ENCODE data around the gene NKX2-1.

NKX2-1 gene

DNA sequence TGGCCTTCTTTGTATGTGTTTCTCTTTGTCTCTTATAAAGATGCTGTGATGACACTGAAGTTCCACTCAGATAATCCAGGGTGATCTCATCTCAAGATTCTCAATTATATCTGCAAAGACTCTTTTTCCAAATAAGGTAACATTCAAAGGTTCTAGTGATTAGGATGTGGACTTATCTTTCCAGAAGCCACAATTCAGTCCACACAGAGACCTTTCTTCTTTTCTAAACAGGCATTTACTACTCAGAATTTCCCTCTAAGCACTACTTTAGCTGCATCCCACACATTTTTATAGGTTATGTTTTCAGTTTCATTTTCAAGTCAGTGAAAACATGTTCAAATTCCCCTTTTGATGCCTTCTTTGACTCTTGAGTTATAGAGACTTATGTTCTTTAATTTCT, 9.0 kb upstream of the NKX2-1 start:
- H3K4me3 ChIP-seq (ENCODE audit: insufficient read depth in 1 of 2, low read depth in 1 of 2, low read length in 2 of 2): no peak overlapping the region
- H4K8ac ChIP-seq (ENCODE audit: low read length): no peak overlapping the region
- H2AFZ ChIP-seq (ENCODE audit: low read depth, low read length): no peak overlapping the region
- no peak overlapping the region for H2BK120ac ChIP-seq (ENCODE audit: low read depth, low read length)
- no peak overlapping the region for H4K91ac ChIP-seq (ENCODE audit: low read length)
- no peak overlapping the region for H3K4me2 ChIP-seq (ENCODE audit: low read length, poor library complexity, severe bottlenecking)
- no peak overlapping the region for H3K27ac ChIP-seq (ENCODE audit: low read length, poor library complexity, severe bottlenecking)
- DNase-seq: no peak
- no peak overlapping the region for H2BK12ac ChIP-seq (ENCODE audit: low read length in 2 of 2)
- H2AK5ac ChIP-seq (ENCODE audit: low read length, severe bottlenecking): no peak overlapping the region
- H3K79me1 ChIP-seq (replicated peaks; ENCODE audit: low read length, poor library complexity, severe bottlenecking): no peaks in the 10 kb centered on the region
- no peak overlapping the region for H3K18ac ChIP-seq (ENCODE audit: low read depth in 1 of 2, low read length in 2 of 2)
- no peak overlapping the region for H3K4ac ChIP-seq (ENCODE audit: low read depth in 1 of 2, low read length in 2 of 2)
- H3K4me1 ChIP-seq (ENCODE audit: control insufficient read depth, insufficient read depth, low read depth, low read length): peaks cover 1% of the 10 kb centered on the region
- H2BK15ac ChIP-seq (ENCODE audit: low read depth, poor library complexity, severe bottlenecking): no peak overlapping the region
- H3K9me3 ChIP-seq (ENCODE audit: control insufficient read depth, low read length): peaks cover 8% of the 10 kb centered on the region
- peaks cover 56 to 81% of the 10 kb centered on the region in 2 experiments for H3K27me3 ChIP-seq (ENCODE audit: control insufficient read depth in 1 of 2, insufficient read depth in 1 of 2, low read length in 2 of 2)
- no peak overlapping the region for H3K14ac ChIP-seq (ENCODE audit: low read length in 2 of 2)
- H2BK5ac ChIP-seq (ENCODE audit: low read depth, low read length, poor library complexity, severe bottlenecking): no peak overlapping the region
- no peak overlapping the region for H3K9ac ChIP-seq (ENCODE audit: low read length)
- H3K36me3 ChIP-seq (ENCODE audit: control insufficient read depth in 1 of 2, insufficient read depth in 2 of 2, low read depth in 1 of 2, low read length in 2 of 2): no peaks in the 10 kb centered on the region
- H3K23ac ChIP-seq (ENCODE audit: low read length in 2 of 2): no peak overlapping the region

DNA sequence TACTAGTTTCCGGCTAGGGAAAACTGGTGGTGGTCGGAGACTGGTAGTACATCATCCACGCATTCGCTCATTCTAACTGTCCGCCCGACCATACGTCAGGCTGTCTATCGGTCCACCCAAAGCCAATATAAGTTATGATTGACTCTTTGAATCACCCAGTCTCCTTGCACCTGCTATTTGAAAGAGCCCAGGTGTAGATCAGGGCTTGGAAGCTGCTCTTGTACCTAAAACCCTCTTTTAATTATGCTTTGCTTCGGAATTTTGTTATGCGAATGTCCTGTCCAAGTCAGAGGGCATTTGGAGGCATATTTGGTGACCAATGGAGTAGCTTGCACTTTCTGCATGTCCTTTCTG, 5.7 kb upstream of the NKX2-1 start:
- H3K9ac ChIP-seq (ENCODE audit: low read length): no peak overlapping the region
- H3K18ac ChIP-seq (ENCODE audit: low read depth in 1 of 2, low read length in 2 of 2): no peak overlapping the region
- no peak for DNase-seq
- H2BK120ac ChIP-seq (ENCODE audit: low read depth, low read length): no peak overlapping the region
- 25% methylated on average over 10 of the region's 10 CpGs for WGBS
- no peak overlapping the region for H4K8ac ChIP-seq (ENCODE audit: low read length)
- no peak overlapping the region for H2BK15ac ChIP-seq (ENCODE audit: low read depth, poor library complexity, severe bottlenecking)
- H3K23ac ChIP-seq (ENCODE audit: low read length in 2 of 2): no peak overlapping the region
- H3K14ac ChIP-seq (ENCODE audit: low read length in 2 of 2): no peak overlapping the region
- peaks cover 85 to 89% of the 10 kb centered on the region in 2 experiments for H3K27me3 ChIP-seq (ENCODE audit: control insufficient read depth in 1 of 2, insufficient read depth in 1 of 2, low read length in 2 of 2)
- no peak overlapping the region for H2BK12ac ChIP-seq (ENCODE audit: low read length in 2 of 2)
- no peak overlapping the region for H3K4ac ChIP-seq (ENCODE audit: low read depth in 1 of 2, low read length in 2 of 2)
- H3K4me3 ChIP-seq (ENCODE audit: insufficient read depth in 1 of 2, low read depth in 1 of 2, low read length in 2 of 2): no peak overlapping the region
- H2AK5ac ChIP-seq (ENCODE audit: low read length, severe bottlenecking): no peak overlapping the region
- H2AFZ ChIP-seq (ENCODE audit: low read depth, low read length): no peak overlapping the region
- no peaks in the 10 kb centered on the region for H3K36me3 ChIP-seq (ENCODE audit: control insufficient read depth in 1 of 2, insufficient read depth in 2 of 2, low read depth in 1 of 2, low read length in 2 of 2)
- H3K9me3 ChIP-seq (ENCODE audit: control insufficient read depth, low read length): peaks cover 8% of the 10 kb centered on the region
- H4K91ac ChIP-seq (ENCODE audit: low read length): no peak overlapping the region
- H3K27ac ChIP-seq (ENCODE audit: low read length, poor library complexity, severe bottlenecking): no peak overlapping the region
- H3K4me2 ChIP-seq (ENCODE audit: low read length, poor library complexity, severe bottlenecking): no peak overlapping the region
- no peaks in the 10 kb centered on the region for H3K79me1 ChIP-seq (replicated peaks; ENCODE audit: low read length, poor library complexity, severe bottlenecking)
- H2BK5ac ChIP-seq (ENCODE audit: low read depth, low read length, poor library complexity, severe bottlenecking): no peak overlapping the region
- H3K4me1 ChIP-seq (ENCODE audit: control insufficient read depth, insufficient read depth, low read depth, low read length): peaks cover 10% of the 10 kb centered on the region

DNA sequence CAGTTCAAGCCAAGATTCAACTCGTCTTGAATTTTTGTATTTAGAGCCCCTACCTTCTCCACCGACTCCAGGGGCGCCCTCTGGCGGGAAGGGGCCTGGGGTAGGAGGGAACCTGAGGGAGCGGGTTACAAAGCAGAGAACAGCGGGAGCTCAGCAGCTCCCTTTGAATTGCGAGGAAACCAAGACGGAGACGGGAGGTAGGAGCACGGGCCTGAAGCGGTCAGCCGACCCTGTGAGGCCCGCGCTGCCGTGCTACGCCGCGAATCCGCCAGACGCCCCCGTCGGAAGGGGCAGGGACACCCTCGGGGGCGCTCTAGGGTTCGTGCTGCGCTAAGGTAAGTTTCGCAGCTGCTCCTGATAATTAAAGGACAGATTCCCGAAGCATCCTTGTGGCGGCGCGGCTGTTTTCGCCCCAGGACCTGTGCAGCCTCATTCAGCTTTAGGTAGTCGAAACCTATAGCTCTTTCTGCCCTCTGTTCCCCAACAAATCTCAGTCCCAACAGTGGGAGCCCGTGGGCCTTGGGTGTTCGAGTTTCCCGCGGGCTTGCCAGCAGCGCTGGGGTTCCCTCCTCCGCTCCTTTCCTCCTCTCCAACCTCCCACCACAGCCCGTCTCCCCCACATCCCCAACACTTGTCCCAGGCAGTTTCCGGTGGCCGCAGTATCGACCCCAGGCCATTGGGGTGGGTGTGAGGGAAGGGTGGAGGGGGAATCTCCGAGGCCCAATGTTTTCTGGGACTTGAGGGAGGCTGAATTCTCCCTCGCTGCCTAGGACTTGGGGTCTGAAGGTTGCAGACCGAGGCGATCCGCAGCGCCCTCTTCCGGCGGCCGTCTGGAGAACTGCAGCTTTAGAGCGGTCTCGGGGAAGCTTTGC, 5.1 kb upstream of the NKX2-1 start:
- no peak overlapping the region for H2BK15ac ChIP-seq (ENCODE audit: low read depth, poor library complexity, severe bottlenecking)
- no peak overlapping the region for H2BK120ac ChIP-seq (ENCODE audit: low read depth, low read length)
- no peak overlapping the region for H2BK5ac ChIP-seq (ENCODE audit: low read depth, low read length, poor library complexity, severe bottlenecking)
- H3K4me1 ChIP-seq (ENCODE audit: control insufficient read depth, insufficient read depth, low read depth, low read length): peaks cover 14% of the 10 kb centered on the region
- no peak for DNase-seq
- no peak overlapping the region for H3K18ac ChIP-seq (ENCODE audit: low read depth in 1 of 2, low read length in 2 of 2)
- no peak overlapping the region for H2AK5ac ChIP-seq (ENCODE audit: low read length, severe bottlenecking)
- H3K79me1 ChIP-seq (replicated peaks; ENCODE audit: low read length, poor library complexity, severe bottlenecking): no peaks in the 10 kb centered on the region
- no peak overlapping the region for H3K9ac ChIP-seq (ENCODE audit: low read length)
- no peak overlapping the region for H4K8ac ChIP-seq (ENCODE audit: low read length)
- no peak overlapping the region for H3K4me2 ChIP-seq (ENCODE audit: low read length, poor library complexity, severe bottlenecking)
- H3K36me3 ChIP-seq (ENCODE audit: control insufficient read depth in 1 of 2, insufficient read depth in 2 of 2, low read depth in 1 of 2, low read length in 2 of 2): no peaks in the 10 kb centered on the region
- H3K27ac ChIP-seq (ENCODE audit: low read length, poor library complexity, severe bottlenecking): no peak overlapping the region
- no peak overlapping the region for H3K14ac ChIP-seq (ENCODE audit: low read length in 2 of 2)
- H3K4me3 ChIP-seq (ENCODE audit: insufficient read depth in 1 of 2, low read depth in 1 of 2, low read length in 2 of 2): no peak overlapping the region
- no peak overlapping the region for H3K23ac ChIP-seq (ENCODE audit: low read length in 2 of 2)
- H2AFZ ChIP-seq (ENCODE audit: low read depth, low read length): no peak overlapping the region
- no peak overlapping the region for H4K91ac ChIP-seq (ENCODE audit: low read length)
- no peak overlapping the region for H3K4ac ChIP-seq (ENCODE audit: low read depth in 1 of 2, low read length in 2 of 2)
- peaks cover 8% of the 10 kb centered on the region for H3K9me3 ChIP-seq (ENCODE audit: control insufficient read depth, low read length)
- H2BK12ac ChIP-seq (ENCODE audit: low read length in 2 of 2): no peak overlapping the region
- peaks cover 89 to 94% of the 10 kb centered on the region in 2 experiments for H3K27me3 ChIP-seq (ENCODE audit: control insufficient read depth in 1 of 2, insufficient read depth in 1 of 2, low read length in 2 of 2)
- WGBS: 3% methylated on average over 48 of the region's 54 CpGs

DNA sequence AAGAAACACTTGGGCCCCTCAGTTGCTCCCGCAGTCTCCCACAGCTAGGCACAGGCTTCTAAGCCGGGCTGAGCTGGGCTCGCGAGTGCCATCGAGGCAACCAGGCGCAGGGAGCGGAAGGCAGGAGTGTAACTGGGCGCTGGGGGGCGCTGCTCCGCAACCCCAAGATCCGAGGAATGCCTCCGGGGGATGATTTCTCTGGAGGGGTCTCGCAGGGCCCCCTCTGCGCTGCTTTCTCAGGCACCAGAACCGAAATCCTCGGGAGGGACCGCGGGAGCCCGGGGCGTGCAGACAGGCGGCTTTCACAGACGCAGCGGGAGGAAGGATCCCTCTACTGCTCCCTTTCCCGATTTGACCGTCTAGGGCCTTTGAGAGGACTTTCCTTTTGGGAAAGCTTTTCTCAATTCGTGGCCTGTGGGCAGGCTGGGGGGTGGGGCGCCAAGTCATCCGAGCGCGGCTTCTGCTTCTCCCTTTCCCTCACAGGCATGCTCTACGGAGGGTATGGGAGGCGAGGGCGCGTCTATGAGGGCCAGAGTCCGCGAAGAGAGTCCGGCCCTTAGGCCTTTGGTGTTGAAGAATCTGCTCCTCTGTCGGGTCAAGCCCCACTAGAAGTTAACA, 4.3 kb upstream of the NKX2-1 start:
- Histone ChIP-seq H3K4ac (ENCODE audit: low read depth in 1 of 2, low read length in 2 of 2) (no peak overlapping the region), H3K9ac (ENCODE audit: low read length) (no peak overlapping the region), H3K4me1 (ENCODE audit: control insufficient read depth, insufficient read depth, low read depth, low read length) (peaks cover 21% of the 10 kb centered on the region), H4K8ac (ENCODE audit: low read length) (no peak overlapping the region), H3K27me3 (ENCODE audit: control insufficient read depth in 1 of 2, insufficient read depth in 1 of 2, low read length in 2 of 2) (peaks cover 96% of the 10 kb centered on the region in 2 experiments), H2AFZ (ENCODE audit: low read depth, low read length) (no peak overlapping the region), H2BK5ac (ENCODE audit: low read depth, low read length, poor library complexity, severe bottlenecking) (no peak overlapping the region), H2BK120ac (ENCODE audit: low read depth, low read length) (no peak overlapping the region), H3K36me3 (ENCODE audit: control insufficient read depth in 1 of 2, insufficient read depth in 2 of 2, low read depth in 1 of 2, low read length in 2 of 2) (no peaks in the 10 kb centered on the region), H3K4me2 (ENCODE audit: low read length, poor library complexity, severe bottlenecking) (no peak overlapping the region), H2AK5ac (ENCODE audit: low read length, severe bottlenecking) (no peak overlapping the region), H2BK12ac (ENCODE audit: low read length in 2 of 2) (no peak overlapping the region), H2BK15ac (ENCODE audit: low read depth, poor library complexity, severe bottlenecking) (no peak overlapping the region), H3K79me1 (replicated peaks; ENCODE audit: low read length, poor library complexity, severe bottlenecking) (no peaks in the 10 kb centered on the region), H3K9me3 (ENCODE audit: control insufficient read depth, low read length) (peaks cover 5% of the 10 kb centered on the region), H3K14ac (ENCODE audit: low read length in 2 of 2) (no peak overlapping the region), H3K23ac (ENCODE audit: low read length in 2 of 2) (no peak overlapping the region), H3K4me3 (ENCODE audit: insufficient read depth in 1 of 2, low read depth in 1 of 2, low read length in 2 of 2) (no peak overlapping the region), H3K27ac (ENCODE audit: low read length, poor library complexity, severe bottlenecking) (no peak overlapping the region), H4K91ac (ENCODE audit: low read length) (no peak overlapping the region), H3K18ac (ENCODE audit: low read depth in 1 of 2, low read length in 2 of 2) (no peak overlapping the region)
- 17% methylated on average over 35 of the region's 38 CpGs for WGBS
- no peak for DNase-seq
